GM12874 (cell line): ENCODE measurements around the gene TFF3.

Experiments
- CTCF ChIP-seq: IDR thresholded peaks from 2 replicates; pipeline ENCODE4 v1.5.1; 2011; ENCODE audit warnings: low read depth, mild to moderate bottlenecking, control low read depth, low read length, moderate library complexity; ENCODE audit not compliant: insufficient read depth

Gene TFF3

GRCh38 chr21:42289926-42290325, 25.3 kb downstream of the TFF3 start:
- no peak for TF ChIP-seq CTCF

GRCh38 chr21:42288962-42289361, 26.2 kb downstream of the TFF3 start:
- TF ChIP-seq CTCF = no peak

GRCh38 chr21:42287193-42288083, 27.8 kb downstream of the TFF3 start:
- TF ChIP-seq CTCF = no peak

GRCh38 chr21:42286416-42286815, 28.8 kb downstream of the TFF3 start:
- TF ChIP-seq CTCF = no peak

- no peak for TF ChIP-seq CTCF
Measured at GRCh38 chr21:42285569-42286245, 29.5 kb downstream of the TFF3 start.

- no peak for TF ChIP-seq CTCF
Measured at GRCh38 chr21:42282715-42283114, 32.5 kb downstream of the TFF3 start.

GRCh38 chr21:42282021-42282420, 33.2 kb downstream of the TFF3 start:
- TF ChIP-seq CTCF = no peak
